Amygdala (tissue), 56 donors: ENCODE data around the gene SLC41A3.

Experiments used
- DNase-seq, 56 donors: peaks; one replicate each; lab custom pipeline; 2025; lab: John Stamatoyannopoulos, UW

Gene SLC41A3

GRCh38 chr3:126083913-126084767, at the start of gene SLC41A3:
Gene SLC41A3, minus strand, starts transcription at chr3:126084124. Its CDS starts 15,905 bp downstream, at chr3:126068219.
- peak in 55 of 56 donors; percentile 24 to 86 (median 73) for DNase-seq

GRCh38 chr3:126133606-126134005, 49.7 kb upstream of the SLC41A3 start:
- DNase-seq, result no peak

- peak in 1 of 56 donors; percentile 10 for DNase-seq
Measured at GRCh38 chr3:126132751-126133511, 49.0 kb upstream of the SLC41A3 start.

- DNase-seq, result no peak
Measured at GRCh38 chr3:126131881-126132750, 48.2 kb upstream of the SLC41A3 start.

- DNase-seq, result no peak
Measured at GRCh38 chr3:126130981-126131745, 47.2 kb upstream of the SLC41A3 start.

- DNase-seq, result no peak
Measured at GRCh38 chr3:126130081-126130855, 46.3 kb upstream of the SLC41A3 start.

GRCh38 chr3:126129398-126129891, 45.5 kb upstream of the SLC41A3 start:
- DNase-seq, result no peak

- DNase-seq, result no peak
Measured at GRCh38 chr3:126128504-126129397, 44.8 kb upstream of the SLC41A3 start.

GRCh38 chr3:126127904-126128303, 44.0 kb upstream of the SLC41A3 start:
- DNase-seq, result no peak

- no peak for DNase-seq
Measured at GRCh38 chr3:126127452-126127851, 43.5 kb upstream of the SLC41A3 start.

- no peak for DNase-seq
Measured at GRCh38 chr3:126126811-126127431, 43.0 kb upstream of the SLC41A3 start.

- no peak for DNase-seq
Measured at GRCh38 chr3:126126286-126126685, 42.4 kb upstream of the SLC41A3 start.

GRCh38 chr3:126125781-126126251, 41.9 kb upstream of the SLC41A3 start:
- no peak for DNase-seq

GRCh38 chr3:126125341-126125740, 41.4 kb upstream of the SLC41A3 start:
- DNase-seq, result no peak

GRCh38 chr3:126124896-126125295, 41.0 kb upstream of the SLC41A3 start:
- DNase-seq, result no peak

GRCh38 chr3:126124148-126124868, 40.4 kb upstream of the SLC41A3 start:
- DNase-seq, result no peak

GRCh38 chr3:126121632-126122031, 37.7 kb upstream of the SLC41A3 start:
- no peak for DNase-seq
